Tibial artery (tissue), 4 donors: ENCODE data around the gene ZNF512B.
"Not testable (repeated sequence)": the region's sequence is repeated elsewhere in the genome, so short reads cannot be mapped to it uniquely, and the experiment has no call there.

Source experiments
- DNase-seq, 2 donors: peaks; one replicate each; pipeline ENCODE4 v3.0.0-alpha.2; 2019
- H3K27ac ChIP-seq, 2 donors: fragments of 200-600 bp; sonication (generic) in 1 of 2; 1 replicate in 1 of 2; 2 replicates in 1 of 2; pipeline ENCODE4 v1.5.1; 2018 to 2019; ENCODE audit warnings: mild to moderate bottlenecking in 1 of 2
- H3K27me3 ChIP-seq, 2 donors: fragments of 200-600 bp; sonication (generic) in 1 of 2; one replicate each; pipeline versions ENCODE4 v1.5.1 to v1.6.0; 2016 to 2019
- H3K36me3 ChIP-seq, 3 donors: fragments of 200-600 bp; sonication (generic) in 2 of 3; one replicate each; pipeline ENCODE4 v1.5.1; 2016 to 2019; ENCODE audit warnings: mild to moderate bottlenecking in 2 of 3
- H3K4me1 ChIP-seq, 4 donors: fragments of 200-600 bp; sonication (generic) in 2 of 4; 1 replicate in 3 of 4; 2 replicates in 1 of 4; pipeline ENCODE4 v1.5.1; 2016 to 2019
- H3K4me3 ChIP-seq, 2 donors: fragments of 200-600 bp; sonication (generic) in 1 of 2; 1 replicate in 1 of 2; 2 replicates in 1 of 2; pipeline ENCODE4 v1.5.1; 2018 to 2019; ENCODE audit warnings: mild to moderate bottlenecking in 2 of 2
- H3K9me3 ChIP-seq, 3 donors: fragments of 200-600 bp; sonication (generic) in 1 of 3; one replicate each; pipeline ENCODE4 v1.5.1; 2016 to 2019
- intact Hi-C: fragments of 100-400 bp; cut with DNase I; formaldehyde crosslinking; loops from one replicate; pipeline ENCODE4 v1.15.0; 2023; ENCODE audit warnings: low total_unique reads
- TF ChIP-seq, protein P1 (sequence below), 2 experiments: fragments of 200-600 bp in 1 of 2; fragments of 450-650 bp in 1 of 2; IDR thresholded peaks; one replicate each; pipeline ENCODE4 v1.5.1; 2017 to 2019; ENCODE audit warnings: antibody characterized with exemption in 2 of 2, mild to moderate bottlenecking in 1 of 2, moderate library complexity in 1 of 2

The ZNF512B gene

DNA sequence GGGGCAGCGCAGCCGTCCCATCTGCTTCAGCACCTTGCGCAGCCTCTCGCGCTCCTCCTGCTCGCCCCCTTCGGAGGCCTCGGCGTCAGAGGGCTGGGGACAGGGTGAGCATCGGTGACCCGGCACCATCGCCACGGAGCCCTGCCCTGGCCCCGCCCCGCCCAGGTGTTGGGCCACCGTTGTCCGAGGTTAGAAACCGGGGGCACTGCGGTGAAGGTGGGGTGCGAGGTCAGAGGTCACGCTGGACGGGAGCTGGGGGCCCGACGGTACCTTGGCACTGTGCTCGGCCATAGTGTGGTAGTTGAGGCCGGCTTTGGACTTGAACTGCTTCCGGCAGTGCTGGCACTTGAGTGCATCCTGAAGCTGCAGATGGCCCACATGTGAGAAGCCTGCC, 6.4 kb downstream of the ZNF512B start:
- peaks cover 16 to 86% (median 58%) of the 10 kb centered on the region in 3 donors for H3K36me3 ChIP-seq
- no peak for DNase-seq

DNA sequence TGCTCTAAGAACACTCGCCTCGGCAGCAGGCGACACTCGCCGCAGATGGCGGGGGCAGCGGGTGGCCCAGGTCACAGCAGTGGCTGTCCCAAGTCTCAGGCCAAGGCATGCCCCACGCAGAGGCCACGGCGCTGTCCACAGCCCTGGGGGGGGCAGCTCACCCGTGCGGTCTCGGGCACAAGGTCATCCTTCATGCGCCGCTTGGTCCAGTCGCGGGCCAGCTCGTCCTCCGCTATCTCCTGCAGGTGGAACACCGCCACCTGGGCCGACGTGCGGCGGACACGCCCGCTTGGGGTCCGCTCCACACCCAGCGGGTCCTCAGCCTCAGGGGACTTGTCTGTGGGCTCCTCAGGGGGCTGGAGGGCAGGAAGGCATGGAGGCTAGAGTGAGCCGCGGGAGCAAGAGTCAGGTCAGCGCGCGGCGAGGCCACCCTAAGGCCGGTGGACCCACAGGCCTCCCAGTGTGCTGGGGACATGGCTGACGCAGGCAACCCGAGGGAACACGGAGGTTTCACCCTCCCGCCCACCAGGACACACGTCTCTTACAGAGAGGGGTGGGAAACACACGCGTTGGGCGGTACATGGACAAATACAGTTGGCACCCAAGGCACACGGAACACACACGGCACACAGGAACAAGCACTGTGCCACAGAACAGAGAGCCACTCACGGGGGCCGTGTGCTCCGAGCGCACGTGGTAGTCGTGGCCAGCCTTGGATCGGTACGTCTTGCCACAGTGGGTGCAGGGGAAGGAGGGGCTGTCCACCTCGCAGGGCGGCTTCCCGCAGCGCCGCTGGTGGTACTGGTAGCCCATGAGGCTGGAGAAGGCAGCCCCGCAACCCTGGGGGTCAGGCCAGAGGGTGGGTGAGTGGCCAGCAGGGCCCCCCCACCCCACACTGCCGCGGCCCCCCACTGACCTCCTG, 7.0 kb downstream of the ZNF512B start:
- TF ChIP-seq, protein P1, sequence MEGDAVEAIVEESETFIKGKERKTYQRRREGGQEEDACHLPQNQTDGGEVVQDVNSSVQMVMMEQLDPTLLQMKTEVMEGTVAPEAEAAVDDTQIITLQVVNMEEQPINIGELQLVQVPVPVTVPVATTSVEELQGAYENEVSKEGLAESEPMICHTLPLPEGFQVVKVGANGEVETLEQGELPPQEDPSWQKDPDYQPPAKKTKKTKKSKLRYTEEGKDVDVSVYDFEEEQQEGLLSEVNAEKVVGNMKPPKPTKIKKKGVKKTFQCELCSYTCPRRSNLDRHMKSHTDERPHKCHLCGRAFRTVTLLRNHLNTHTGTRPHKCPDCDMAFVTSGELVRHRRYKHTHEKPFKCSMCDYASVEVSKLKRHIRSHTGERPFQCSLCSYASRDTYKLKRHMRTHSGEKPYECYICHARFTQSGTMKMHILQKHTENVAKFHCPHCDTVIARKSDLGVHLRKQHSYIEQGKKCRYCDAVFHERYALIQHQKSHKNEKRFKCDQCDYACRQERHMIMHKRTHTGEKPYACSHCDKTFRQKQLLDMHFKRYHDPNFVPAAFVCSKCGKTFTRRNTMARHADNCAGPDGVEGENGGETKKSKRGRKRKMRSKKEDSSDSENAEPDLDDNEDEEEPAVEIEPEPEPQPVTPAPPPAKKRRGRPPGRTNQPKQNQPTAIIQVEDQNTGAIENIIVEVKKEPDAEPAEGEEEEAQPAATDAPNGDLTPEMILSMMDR (IDR thresholded peaks at IDR 0.05), result no peak
- Histone ChIP-seq H3K27me3 (no peaks in the 10 kb centered on the region), H3K27ac (no peak overlapping the region), H3K4me3 (no peak overlapping the region), H3K4me1 (peaks cover 0 to 5% (median 2%) of the 10 kb centered on the region in 4 donors), H3K9me3 (no peaks in the 10 kb centered on the region), H3K36me3 (peaks cover 16 to 88% (median 58%) of the 10 kb centered on the region in 3 donors)
- DNase-seq, result no peak
- intact Hi-C loops, result no loop called here

More for the DNA sequence above, 6.4 kb downstream of the ZNF512B start:
- TF ChIP-seq, protein P1 (IDR thresholded peaks at IDR 0.05), result no peak
- Histone ChIP-seq H3K4me3 (no peak overlapping the region), H3K9me3 (no peaks in the 10 kb centered on the region), H3K27me3 (no peaks in the 10 kb centered on the region), H3K27ac (no peak overlapping the region), H3K4me1 (peaks cover 0 to 4% (median under 1%) of the 10 kb centered on the region in 4 donors)
- intact Hi-C loops, result no loop called here

DNA sequence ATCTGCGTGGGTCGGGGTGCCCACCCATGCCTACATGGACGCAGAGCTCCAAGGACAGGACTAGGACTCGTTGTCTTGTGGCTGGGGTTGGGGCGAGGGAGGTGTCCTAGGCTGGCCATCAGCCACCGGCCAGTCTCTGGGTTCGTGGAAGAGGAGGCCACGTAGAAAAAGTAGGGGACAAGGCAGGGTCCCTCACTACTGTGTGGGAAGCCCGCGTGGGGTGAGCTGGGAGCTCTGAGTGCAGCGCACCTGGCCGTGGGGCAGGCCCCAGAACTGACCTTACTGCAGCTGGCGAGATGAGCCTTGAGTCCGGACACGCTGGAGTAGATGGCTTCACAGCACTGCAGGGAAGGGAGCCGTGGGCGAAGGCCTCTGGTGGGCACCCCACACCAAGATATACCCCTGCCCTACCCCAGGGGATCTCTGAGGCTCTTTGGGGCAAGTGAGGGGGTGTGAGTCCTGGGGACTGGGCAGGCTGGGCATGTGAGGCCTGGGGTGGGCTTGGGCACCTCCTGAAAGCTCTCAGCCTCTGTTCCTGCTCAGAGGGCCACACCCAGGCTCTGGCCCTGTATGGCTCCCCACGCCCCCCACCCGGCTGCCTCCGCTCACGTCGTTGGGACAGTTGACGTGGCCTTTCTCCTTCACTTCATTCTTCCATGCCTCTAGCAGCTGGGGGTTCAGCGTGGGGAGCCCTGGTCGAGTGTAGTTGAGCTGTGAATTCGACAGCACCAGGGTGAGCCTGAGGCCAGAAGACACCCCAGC, 7.9 kb downstream of the ZNF512B start:
- Histone ChIP-seq H3K36me3 (peaks cover 16 to 80% (median 51%) of the 10 kb centered on the region in 3 donors), H3K4me3 (no peak overlapping the region), H3K9me3 (no peaks in the 10 kb centered on the region), H3K4me1 (peaks cover 0 to 14% (median 9%) of the 10 kb centered on the region in 4 donors), H3K27me3 (no peaks in the 10 kb centered on the region), H3K27ac (no peak overlapping the region)
- intact Hi-C loops, result no loop called here
- TF ChIP-seq, protein P1 (IDR thresholded peaks at IDR 0.05), result no peak
- no peak for DNase-seq

DNA sequence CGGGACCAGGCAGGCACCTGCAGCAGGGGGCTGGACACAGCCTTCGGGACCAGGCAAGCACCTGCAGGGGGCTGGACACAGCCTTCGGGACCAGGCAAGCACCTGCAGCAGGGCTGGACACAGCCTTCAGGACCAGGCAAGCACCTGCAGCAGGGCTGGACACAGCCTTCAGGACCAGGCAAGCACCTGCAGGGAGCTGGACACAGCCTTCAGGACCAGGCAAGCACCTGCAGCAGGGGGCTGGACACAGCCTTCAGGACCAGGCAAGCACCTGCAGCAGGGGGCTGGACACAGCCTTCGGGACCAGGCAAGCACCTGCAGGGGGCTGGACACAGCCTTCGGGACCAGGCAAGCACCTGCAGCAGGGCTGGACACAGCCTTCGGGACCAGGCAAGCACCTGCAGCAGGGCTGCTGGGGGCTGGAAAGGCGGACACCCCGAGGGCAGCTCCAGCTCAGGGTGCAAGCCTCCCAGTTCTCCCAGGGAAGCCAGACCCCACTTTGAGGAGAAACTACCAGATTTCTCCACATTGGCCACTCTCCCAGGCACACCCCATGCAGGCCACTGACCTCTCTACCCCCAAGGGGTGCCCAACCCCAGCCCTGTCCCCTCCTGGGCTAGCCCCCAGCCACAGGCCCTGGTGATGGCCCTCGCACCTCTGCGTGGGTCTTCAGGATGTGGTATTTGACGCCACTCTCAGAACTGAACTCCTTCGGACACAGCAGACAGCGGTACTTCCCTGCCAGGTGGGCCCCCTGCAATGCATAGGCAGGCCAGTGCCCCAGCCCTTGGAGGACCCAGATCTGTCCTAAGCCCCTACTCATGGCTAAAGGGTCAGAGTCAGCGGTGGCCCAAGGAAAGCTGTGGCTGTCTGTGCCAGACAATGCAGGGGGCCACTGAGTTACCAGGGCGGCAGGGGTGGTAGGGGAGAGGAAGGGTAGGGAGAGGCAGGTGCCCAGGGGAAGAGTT, 8.8 kb downstream of the ZNF512B start:
- H3K4me3 ChIP-seq, H3K27ac ChIP-seq, H3K9me3 ChIP-seq, intact Hi-C loops, H3K27me3 ChIP-seq, DNase-seq: not testable (repeated sequence)
- Histone ChIP-seq H3K36me3 (peaks cover 16 to 71% (median 45%) of the 10 kb centered on the region in 3 donors), H3K4me1 (peaks cover 0 to 15% (median 10%) of the 10 kb centered on the region in 4 donors)

DNA sequence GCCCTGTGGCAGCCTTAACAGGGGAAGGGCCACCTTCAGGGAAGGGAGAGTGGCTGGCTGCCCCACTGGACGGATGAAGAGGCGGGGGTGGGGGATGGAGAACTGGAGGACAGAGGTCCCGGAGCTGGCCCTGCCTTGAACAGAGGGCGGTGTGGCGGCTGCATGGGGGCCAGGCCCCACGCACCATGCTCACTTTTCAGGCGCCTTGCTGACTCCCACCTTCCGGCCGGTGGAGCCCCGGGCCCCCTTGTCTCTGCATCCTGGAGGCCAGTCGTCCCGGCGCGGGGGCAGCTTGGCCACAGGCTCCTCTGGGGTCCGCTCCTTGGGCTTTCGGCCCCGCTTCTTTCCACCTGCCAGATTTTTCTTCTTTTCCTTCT, 10.0 kb downstream of the ZNF512B start:
- TF ChIP-seq, protein P1 (IDR thresholded peaks at IDR 0.05), result no peak
- H3K4me3 ChIP-seq, result no peak overlapping the region
- no peaks in the 10 kb centered on the region for H3K27me3 ChIP-seq
- H3K27ac ChIP-seq, result no peak overlapping the region
- DNase-seq, result no peak
- peaks cover 16 to 68% (median 45%) of the 10 kb centered on the region in 3 donors for H3K36me3 ChIP-seq
- no peaks in the 10 kb centered on the region for H3K9me3 ChIP-seq
- intact Hi-C loops, result no loop called here
- H3K4me1 ChIP-seq, result peaks cover 0 to 26% (median 17%) of the 10 kb centered on the region in 4 donors
